GM12891 (cell line): ENCODE data around the gene PCMT1.

Source experiments
- PAX5 ChIP-seq: IDR thresholded peaks from 2 replicates; pipeline ENCODE4 v1.6.1; 2011; ENCODE audit warnings: low read length, moderate library complexity, mild to moderate bottlenecking; ENCODE audit not compliant: insufficient read depth, severe bottlenecking
- POLR2A ChIP-seq: IDR thresholded peaks from 2 replicates; pipeline ENCODE4 v1.6.1; 2011; ENCODE audit warnings: low read depth, low read length, control low read depth
- POLR2AphosphoS5 ChIP-seq: IDR thresholded peaks from 2 replicates; pipeline ENCODE4 v1.6.1; 2011; ENCODE audit warnings: low read depth, low read length, control low read depth
- POU2F2 ChIP-seq: IDR thresholded peaks from 2 replicates; pipeline ENCODE4 v1.6.1; 2011; ENCODE audit warnings: low read depth, mild to moderate bottlenecking, control low read depth, low read length, moderate library complexity
- SPI1 ChIP-seq: IDR thresholded peaks from 2 replicates; pipeline ENCODE4 v1.6.1; 2011; ENCODE audit warnings: low read depth, low read length, control low read depth
- TAF1 ChIP-seq: IDR thresholded peaks from 2 replicates; pipeline ENCODE4 v1.6.1; 2011; ENCODE audit warnings: low read depth, low read length, control low read depth

DNA sequence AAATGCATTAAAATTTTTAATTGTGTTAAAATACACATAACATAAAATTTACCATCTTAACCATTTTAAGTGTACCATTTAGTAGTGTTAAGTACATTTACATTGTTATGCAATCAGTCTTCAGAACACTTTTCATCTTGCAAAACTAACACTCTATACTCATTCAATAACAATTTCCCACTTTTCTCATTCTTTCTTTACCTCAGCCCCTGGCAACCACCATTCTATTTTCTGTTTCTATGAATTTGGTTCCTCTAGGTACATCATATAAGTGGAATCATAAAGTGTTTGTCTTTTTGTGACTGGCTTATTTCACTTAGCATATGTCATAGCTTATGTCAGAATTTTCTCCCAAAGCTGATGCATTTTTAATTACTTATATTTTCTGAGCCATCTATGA is 32.2 kb downstream of the PCMT1 start:
- TF ChIP-seq POLR2A: no peak
- TF ChIP-seq POLR2AphosphoS5: no peak
- TF ChIP-seq TAF1: no peak
- no peak for TF ChIP-seq POU2F2
- TF ChIP-seq SPI1: no peak
- TF ChIP-seq PAX5: no peak
